Gastroesophageal sphincter (tissue), 4 donors: ENCODE results near the gene TNP2. TPM values are rescaled to one million over a fixed set of nuclear protein-coding genes. Genes with fewer than 3 reads are reported as not detected.

ENCODE experiments used
- ATAC-seq: fragments of 150-250 bp; one replicate; pipeline ENCODE4 v1.9.1; 2016; ENCODE audit warnings: mild to moderate bottlenecking, moderate library complexity
- H3K27ac ChIP-seq, 4 donors: fragments of 200-600 bp; sonication (generic) in 3 of 4; 1 replicate in 3 of 4; 2 replicates in 1 of 4; pipeline ENCODE4 v1.5.1; 2016 to 2019
- H3K27me3 ChIP-seq: fragments of 200-600 bp; sonication (generic); one replicate; pipeline ENCODE4 v1.5.1; 2019
- H3K36me3 ChIP-seq, 2 donors: fragments of 200-600 bp; sonication (generic); one replicate each; pipeline ENCODE4 v1.5.1; 2019; ENCODE audit warnings: control low read depth in 1 of 2
- H3K4me1 ChIP-seq, 3 donors: fragments of 200-600 bp; sonication (generic); 1 replicate in 2 of 3; 2 replicates in 1 of 3; pipeline ENCODE4 v1.5.1; 2016 to 2019; ENCODE audit warnings: control low read depth in 2 of 3
- H3K4me3 ChIP-seq, 2 donors: fragments of 200-600 bp; sonication (generic); one replicate each; pipeline ENCODE4 v1.5.1; 2019; ENCODE audit warnings: mild to moderate bottlenecking in 1 of 2, moderate library complexity in 1 of 2
- H3K9me3 ChIP-seq, 3 donors: fragments of 200-600 bp; sonication (generic); one replicate each; pipeline ENCODE4 v1.5.1; 2017 to 2019; ENCODE audit warnings: control low read depth in 2 of 3
- CTCF ChIP-seq, 4 experiments: fragments of 200-600 bp in 2 of 4; fragments of 450-650 bp in 2 of 4; sonication (generic) in 1 of 4; IDR thresholded peaks; one replicate each; pipeline ENCODE4 v1.5.1; 2017 to 2019; ENCODE audit warnings: antibody characterized with exemption in 4 of 4, mild to moderate bottlenecking in 2 of 4, moderate library complexity in 2 of 4
- EP300 ChIP-seq: sonication (generic); formaldehyde crosslinking; IDR thresholded peaks from one replicate; pipeline ENCODE4 v1.6.1; 2017; ENCODE audit warnings: antibody characterized with exemption, mild to moderate bottlenecking
- POLR2A ChIP-seq, 2 donors: fragments of 450-650 bp; IDR thresholded peaks; one replicate each; pipeline ENCODE4 v1.6.1; 2017; ENCODE audit warnings: antibody characterized with exemption in 2 of 2, mild to moderate bottlenecking in 2 of 2, moderate library complexity in 1 of 2
- POLR2AphosphoS5 ChIP-seq: sonication (generic); formaldehyde crosslinking; IDR thresholded peaks from one replicate; pipeline ENCODE4 v1.6.1; 2017; ENCODE audit warnings: antibody characterized with exemption
- WGBS, 2 donors: methylation state at CpG; one replicate each; pipeline ENCODE4 v1.1.5; 2018; ENCODE audit warnings: low coverage in 1 of 2; 5-methylcytosine and 5-hydroxymethylcytosine counted together
- total RNA-seq, 4 donors: library from RNA; depleted of rRNA; stranded (reverse); fragments of >200 nt; gene quantifications; one replicate each; pipeline ENCODE4 v1.1.0, GENCODE V29; 2016

The TNP2 gene
- total RNA-seq, 4 donors from 2014 or later, result not detected

GRCh38 chr16:11306381-11306780 lies 37.3 kb upstream of the TNP2 start:
- no peaks in the 10 kb centered on the region for H3K9me3 ChIP-seq
- H3K36me3 ChIP-seq, result no peaks in the 10 kb centered on the region
- no peaks in the 10 kb centered on the region for H3K27me3 ChIP-seq
- TF ChIP-seq CTCF (IDR thresholded peaks at IDR 0.05) (no peak), POLR2AphosphoS5 (no peak), EP300 (no peak), POLR2A (IDR thresholded peaks at IDR 0.05) (no peak)
- H3K4me1 ChIP-seq, result no peaks in the 10 kb centered on the region
- H3K4me3 ChIP-seq, result no peak overlapping the region
- no peak for ATAC-seq
- H3K27ac ChIP-seq, result no peak overlapping the region
- 86 to 90% methylated on average over 2 to 7 of the region's 8 CpGs for WGBS, 2 donors

- 56 to 58% methylated on average over 11 to 15 of the region's 18 CpGs for WGBS, 2 donors
- Histone ChIP-seq H3K4me3 (no peak overlapping the region), H3K27me3 (no peaks in the 10 kb centered on the region), H3K36me3 (no peaks in the 10 kb centered on the region), H3K27ac (no peak overlapping the region), H3K9me3 (no peaks in the 10 kb centered on the region), H3K4me1 (no peaks in the 10 kb centered on the region)
- TF ChIP-seq POLR2AphosphoS5 (no peak), CTCF (IDR thresholded peaks at IDR 0.05) (no peak), EP300 (no peak), POLR2A (IDR thresholded peaks at IDR 0.05) (no peak)
- ATAC-seq, result no peak
These were observed 34.4 kb upstream of the TNP2 start for GRCh38 chr16:11303405-11304138.

GRCh38 chr16:11302977-11303376 lies 33.9 kb upstream of the TNP2 start:
- Histone ChIP-seq H3K9me3 (no peaks in the 10 kb centered on the region), H3K27me3 (no peaks in the 10 kb centered on the region), H3K4me3 (no peak overlapping the region), H3K36me3 (no peaks in the 10 kb centered on the region), H3K27ac (no peak overlapping the region), H3K4me1 (peaks cover 0 to 4% (median 0%) of the 10 kb centered on the region in 3 donors)
- TF ChIP-seq POLR2A (IDR thresholded peaks at IDR 0.05), result no peak
- no peak for TF ChIP-seq POLR2AphosphoS5
- no peak for TF ChIP-seq EP300
- no peak for TF ChIP-seq CTCF (IDR thresholded peaks at IDR 0.05)
- 85 to 90% methylated on average over 2 of the region's 4 CpGs for WGBS, 2 donors
- no peak for ATAC-seq

- ATAC-seq, result no peak
These were observed 32.7 kb upstream of the TNP2 start for GRCh38 chr16:11301645-11302501.

More at GRCh38 chr16:11301645-11302501, 32.7 kb upstream of the TNP2 start:
- Histone ChIP-seq H3K27ac (no peak overlapping the region), H3K4me3 (no peak overlapping the region), H3K36me3 (no peaks in the 10 kb centered on the region), H3K4me1 (peaks cover 0 to 15% (median 10%) of the 10 kb centered on the region in 3 donors), H3K27me3 (no peaks in the 10 kb centered on the region), H3K9me3 (no peaks in the 10 kb centered on the region)
- 45 to 64% methylated on average over 3 of the region's 4 CpGs for WGBS, 2 donors
- TF ChIP-seq CTCF (IDR thresholded peaks at IDR 0.05), result no peak
- no peak for TF ChIP-seq POLR2AphosphoS5
- TF ChIP-seq POLR2A (IDR thresholded peaks at IDR 0.05), result no peak
- TF ChIP-seq EP300, result no peak
